ENCODE measurements around the gene SLC66A2. TPM values are rescaled to one million over a fixed set of nuclear protein-coding genes. Genes with fewer than 3 reads are reported as not detected.

SLC66A2 gene
- total RNA-seq, 4 donors from 2014 or later = 69.4 to 176 (median 103) TPM

- peak; percentile 22 for DNase-seq (ENCODE audit: low spot score)
- ATAC-seq (ENCODE audit: low FRiP score) = peak; percentile 53
- no peak for TF ChIP-seq CTCF (IDR thresholded peaks at IDR 0.05)
Observed at GRCh38 chr18:79944126-79944731, 7.2 kb downstream of the SLC66A2 start.

- DNase-seq (ENCODE audit: low spot score) (peak; percentile 14), ATAC-seq (ENCODE audit: low FRiP score) (peak; percentile 12)
- no peak for TF ChIP-seq CTCF (IDR thresholded peaks at IDR 0.05)
Observed at GRCh38 chr18:79943608-79944125, 7.8 kb downstream of the SLC66A2 start.

GRCh38 chr18:79942786-79943607 lies 8.5 kb downstream of the SLC66A2 start:
- DNase-seq (ENCODE audit: low spot score) (peak; percentile 18), ATAC-seq (ENCODE audit: low FRiP score) (no peak)
- no peak for TF ChIP-seq CTCF (IDR thresholded peaks at IDR 0.05)

- ATAC-seq (ENCODE audit: low FRiP score) (no peak), DNase-seq (ENCODE audit: low spot score) (peak; percentile 3)
- no peak for TF ChIP-seq CTCF (IDR thresholded peaks at IDR 0.05)
Observed at GRCh38 chr18:79942211-79942610, 9.2 kb downstream of the SLC66A2 start.

GRCh38 chr18:79941473-79942119 lies 9.9 kb downstream of the SLC66A2 start:
- ATAC-seq (ENCODE audit: low FRiP score) (no peak), DNase-seq (ENCODE audit: low spot score) (peak; percentile 10)
- no peak for TF ChIP-seq CTCF (IDR thresholded peaks at IDR 0.05)

GRCh38 chr18:79940814-79941472 lies 10.5 kb downstream of the SLC66A2 start:
- ATAC-seq (ENCODE audit: low FRiP score) (no peak), DNase-seq (ENCODE audit: low spot score) (peak; percentile 17)
- TF ChIP-seq CTCF (IDR thresholded peaks at IDR 0.05) = no peak

Measured in omental fat pad (tissue), 4 donors.